Memory B cell (primary cell): ENCODE measurements around the gene SGTA.

Experiments used
- ATAC-seq: fragments of 150-1000 bp; cut with Tn5 transposase; 2 replicates; pipeline ENCODE4 v1.10.0; 2021; ENCODE audit warnings: low read depth, mild to moderate bottlenecking, moderate library complexity
- DNase-seq, 2 donors: peaks; one replicate each; pipeline ENCODE4 v3.0.0; 2022; ENCODE audit warnings: low spot score in 2 of 2
- H3K27ac Mint-ChIP-seq: one replicate; pipeline ENCODE4 v1.8.0; 2022; ENCODE audit warnings: mild to moderate bottlenecking, moderate library complexity, mixed read lengths
- H3K27me3 Mint-ChIP-seq: one replicate; pipeline ENCODE4 v1.8.0; 2022; ENCODE audit warnings: mixed read lengths
- H3K36me3 Mint-ChIP-seq: one replicate; pipeline ENCODE4 v1.8.0; 2022; ENCODE audit warnings: mild to moderate bottlenecking, mixed read lengths
- H3K4me1 Mint-ChIP-seq: one replicate; pipeline ENCODE4 v1.8.0; 2022; ENCODE audit warnings: mixed read lengths
- H3K4me3 Mint-ChIP-seq: one replicate; pipeline ENCODE4 v1.8.0; 2022; ENCODE audit warnings: mild to moderate bottlenecking, moderate library complexity, mixed read lengths
- H3K9me3 Mint-ChIP-seq: one replicate; pipeline ENCODE4 v1.8.0; 2022; ENCODE audit warnings: mixed read lengths

Gene SGTA

DNA sequence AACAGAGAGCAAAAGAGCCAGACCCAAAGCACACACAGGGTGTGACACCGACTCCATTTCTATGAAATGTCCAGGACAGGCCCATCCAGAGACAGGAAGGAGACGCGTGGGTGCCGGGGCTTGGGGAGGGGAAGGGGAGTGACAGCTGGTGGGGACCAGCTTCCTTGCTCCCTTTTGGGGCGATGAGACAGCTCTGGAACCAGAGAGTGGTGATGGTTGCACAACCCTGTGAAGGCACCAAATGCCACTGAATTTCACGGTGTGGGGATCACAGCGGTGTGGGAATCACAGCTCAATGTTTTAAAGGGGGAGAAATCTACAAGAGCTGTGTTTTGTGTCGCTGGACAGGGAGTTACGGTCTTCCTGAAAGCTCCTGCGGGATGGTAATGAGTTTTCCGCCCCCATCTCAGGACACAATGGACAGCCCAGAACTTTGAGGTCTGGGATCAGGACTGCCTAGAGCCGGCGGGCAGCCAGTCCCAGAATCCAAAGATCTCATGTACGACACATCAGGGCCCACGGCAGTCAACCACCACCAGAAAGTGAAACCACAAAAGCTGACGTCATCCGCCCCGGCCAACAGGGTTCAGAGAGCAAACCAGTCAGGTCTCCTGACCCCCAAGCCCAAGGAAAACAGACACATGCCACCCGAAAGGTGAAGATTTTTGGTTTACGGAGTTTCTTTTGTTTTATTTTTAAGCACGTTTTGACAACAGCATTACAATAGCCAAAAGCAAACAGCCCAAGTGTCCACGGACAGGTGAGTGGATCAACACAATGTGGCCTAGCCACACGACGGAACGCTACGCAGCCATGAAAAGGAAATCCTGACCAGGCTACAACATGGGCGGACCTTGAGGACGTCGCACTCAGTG is 7.3 kb downstream of the SGTA start:
- peak overlapping the region; percentile 78 for H3K4me3 Mint-ChIP-seq
- peak; percentile 84 for ATAC-seq
- peak in 1 of 2 donors; percentile 28 for DNase-seq
- no peaks in the 10 kb centered on the region for H3K36me3 Mint-ChIP-seq
- H3K27ac Mint-ChIP-seq = peak overlapping the region; percentile 94
- H3K27me3 Mint-ChIP-seq = no peaks in the 10 kb centered on the region
- peaks cover 18% of the 10 kb centered on the region for H3K4me1 Mint-ChIP-seq
- H3K9me3 Mint-ChIP-seq = no peaks in the 10 kb centered on the region

DNA sequence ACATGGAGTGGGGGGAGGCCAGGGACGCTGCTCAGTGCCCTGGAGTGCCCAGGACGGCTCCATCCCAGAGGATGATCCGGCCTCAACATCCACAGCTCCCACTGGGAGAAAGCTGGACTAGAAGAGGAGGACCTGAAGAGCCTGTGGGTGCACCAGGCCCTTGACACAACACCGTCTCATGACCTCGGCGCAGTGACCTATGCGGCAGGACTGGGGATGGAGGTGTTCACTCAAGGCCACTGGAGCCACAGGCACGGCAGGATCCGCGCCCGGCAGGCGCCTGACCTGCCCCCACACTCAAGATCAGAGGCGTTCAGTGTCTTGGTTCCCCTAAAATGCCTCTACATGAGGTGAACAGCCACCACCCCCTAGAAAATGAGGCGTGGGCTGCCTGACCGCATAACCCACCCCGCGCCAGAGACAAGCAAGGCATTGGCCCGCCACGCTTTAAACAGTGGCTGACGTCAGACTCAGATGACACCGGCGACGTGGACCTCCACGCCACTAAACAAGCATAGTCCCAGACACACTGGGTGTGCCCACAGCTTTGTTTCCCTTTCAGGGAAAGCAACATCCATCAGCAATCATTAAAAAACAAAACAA is 8.0 kb downstream of the SGTA start:
- Mint-ChIP-seq H3K27ac (peak overlapping the region; percentile 94), H3K4me3 (peak overlapping the region; percentile 78), H3K4me1 (peaks cover 11% of the 10 kb centered on the region), H3K9me3 (no peaks in the 10 kb centered on the region), H3K27me3 (no peaks in the 10 kb centered on the region), H3K36me3 (no peaks in the 10 kb centered on the region)
- ATAC-seq = no peak
- DNase-seq = no peak

DNA sequence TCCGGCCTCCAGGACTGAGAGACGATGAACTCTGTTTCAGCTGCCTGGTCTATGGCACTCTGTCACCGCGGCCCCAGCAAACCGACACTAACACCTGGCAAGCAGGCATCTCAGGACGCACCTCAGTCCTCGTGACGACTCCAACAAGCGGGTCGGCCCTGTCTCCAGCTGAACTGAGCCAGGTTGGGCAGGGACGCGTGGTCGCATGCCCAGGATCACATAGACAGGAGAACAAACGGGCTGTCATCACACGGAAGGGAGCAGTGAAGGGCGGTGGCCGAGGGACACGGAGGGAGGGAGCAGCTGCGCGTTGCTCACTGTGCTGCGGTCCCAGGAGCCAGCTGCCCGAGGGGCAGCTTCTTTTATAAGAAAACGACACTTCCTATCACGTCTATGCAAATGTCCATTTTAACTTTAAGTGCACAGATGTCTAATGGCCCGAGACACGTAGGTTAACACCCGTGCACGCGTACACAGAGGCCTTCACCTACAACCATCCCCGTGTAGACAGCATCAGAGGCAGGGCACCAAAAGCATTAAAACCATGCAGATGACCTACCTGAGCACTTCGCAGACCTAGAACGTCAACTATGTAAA is 8.9 kb downstream of the SGTA start:
- Mint-ChIP-seq H3K9me3 (no peaks in the 10 kb centered on the region), H3K36me3 (no peaks in the 10 kb centered on the region), H3K27me3 (no peaks in the 10 kb centered on the region), H3K4me1 (peaks cover 11% of the 10 kb centered on the region), H3K27ac (no peak overlapping the region), H3K4me3 (no peak overlapping the region)
- ATAC-seq (no peak), DNase-seq (no peak)

DNA sequence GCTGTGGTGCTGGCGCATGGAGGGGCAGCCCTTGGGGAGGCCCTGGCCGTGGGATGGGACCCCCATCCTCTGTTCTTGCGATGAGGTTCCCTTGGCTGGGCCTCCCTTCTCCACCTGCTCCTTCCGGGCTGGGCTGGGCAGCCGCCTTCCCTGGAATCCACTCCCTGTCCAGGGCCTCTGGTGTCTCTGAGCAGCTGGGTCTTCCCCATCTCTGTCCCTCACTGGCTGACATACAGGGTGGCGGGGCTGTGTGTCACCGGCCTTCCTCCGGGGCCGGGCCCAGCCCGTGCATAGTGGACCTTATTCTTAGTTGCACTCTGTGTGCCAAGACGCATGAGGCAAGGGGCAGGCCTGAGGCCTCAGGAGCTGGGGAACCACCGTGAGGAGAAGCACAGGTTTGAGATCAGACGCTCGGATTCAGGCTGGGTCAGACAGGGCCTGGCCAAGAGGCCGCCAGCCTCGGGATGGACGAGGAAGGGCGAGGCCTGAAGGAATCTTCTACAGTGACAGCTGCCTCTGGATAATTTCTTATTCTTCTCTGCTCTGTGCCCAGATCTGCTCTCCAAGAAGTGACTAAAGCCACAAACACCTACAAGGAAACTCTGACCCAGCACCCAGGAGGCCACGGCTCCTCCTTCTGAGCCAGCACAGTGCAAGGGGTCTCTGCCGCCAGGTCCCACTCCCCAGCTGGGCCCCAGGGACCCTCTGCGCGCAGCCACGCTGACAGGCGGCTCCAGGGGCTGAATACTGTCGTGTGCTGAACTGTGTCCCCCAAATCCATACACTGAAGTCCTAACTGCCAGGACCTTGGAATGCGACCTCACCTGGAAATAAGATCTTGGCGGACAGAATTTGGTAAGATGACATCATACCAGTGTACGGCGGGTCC is 11.0 kb downstream of the SGTA start:
- no peak for DNase-seq
- Mint-ChIP-seq H3K9me3 (no peaks in the 10 kb centered on the region), H3K27me3 (no peaks in the 10 kb centered on the region), H3K36me3 (no peaks in the 10 kb centered on the region), H3K4me3 (no peak overlapping the region), H3K27ac (no peak overlapping the region), H3K4me1 (peaks cover 11% of the 10 kb centered on the region)
- no peak for ATAC-seq

DNA sequence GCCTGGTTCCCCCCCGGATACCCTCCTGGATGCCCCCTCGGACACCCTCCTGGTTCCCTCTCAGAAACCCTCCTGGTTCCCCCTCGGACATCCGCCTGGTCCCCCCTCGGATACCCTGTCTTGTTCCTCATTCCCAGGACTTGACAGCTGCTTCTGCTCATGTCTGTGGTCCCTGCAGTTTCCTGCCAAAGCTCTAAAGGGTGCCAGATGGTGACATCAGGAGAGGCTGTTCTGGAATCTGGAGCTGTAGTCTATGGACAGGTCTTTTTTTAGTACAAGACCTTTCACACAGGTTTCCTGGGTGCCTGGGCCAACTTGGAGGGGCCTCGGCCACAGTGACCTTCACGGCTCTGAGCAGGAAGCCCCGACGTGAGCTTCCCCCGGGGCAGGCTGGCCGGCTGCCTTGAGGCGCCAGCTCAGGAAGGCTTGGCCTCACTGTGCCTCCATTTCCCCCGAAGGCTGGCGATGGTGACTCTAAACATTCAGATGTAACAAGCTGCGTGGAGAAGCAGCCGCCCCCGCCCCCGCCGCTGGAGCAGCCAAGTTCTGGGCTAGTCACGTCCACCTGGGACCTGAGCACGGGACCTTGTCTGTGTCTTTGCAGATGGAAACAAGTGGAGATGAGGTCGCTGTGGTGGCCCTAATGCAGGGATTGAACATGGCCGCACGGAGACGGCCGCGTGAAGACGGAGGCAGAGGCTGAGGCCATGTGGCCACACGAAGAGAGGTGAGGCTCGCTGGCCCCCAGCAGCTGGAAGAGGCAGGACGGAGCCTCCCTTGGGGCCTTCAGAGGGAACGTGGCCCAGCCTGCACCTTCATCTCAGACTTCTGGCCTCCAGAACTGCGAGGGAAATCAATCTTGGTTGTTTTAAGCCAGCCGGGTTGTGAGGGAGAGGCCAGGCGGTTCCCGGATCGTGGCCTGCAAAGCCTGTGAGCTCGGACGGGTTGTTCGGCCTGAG is 12.7 kb downstream of the SGTA start:
- ATAC-seq (no peak), DNase-seq (no peak)
- Mint-ChIP-seq H3K27ac (no peak overlapping the region), H3K4me1 (peaks cover 4% of the 10 kb centered on the region), H3K36me3 (peaks cover 2% of the 10 kb centered on the region), H3K9me3 (no peaks in the 10 kb centered on the region), H3K27me3 (no peaks in the 10 kb centered on the region), H3K4me3 (no peak overlapping the region)

DNA sequence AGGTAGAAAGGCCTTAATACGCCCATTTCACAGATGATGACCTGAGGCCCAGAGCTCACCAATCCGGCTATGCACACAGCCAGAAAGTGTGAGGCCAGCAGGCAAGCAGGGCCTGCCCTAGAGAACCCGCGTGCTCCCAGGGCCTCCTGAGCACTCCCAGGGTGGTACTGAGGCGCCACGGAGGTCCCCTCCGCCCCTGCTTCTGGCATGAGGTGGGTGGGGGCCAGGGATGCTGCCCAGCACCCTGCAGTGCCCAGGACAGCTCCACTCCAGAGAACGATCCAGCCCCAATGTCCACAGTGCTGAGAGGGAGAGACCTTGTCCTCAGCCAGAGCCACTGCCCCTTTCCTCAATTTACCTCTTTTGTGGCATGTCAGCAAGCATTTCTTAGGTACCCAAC is 13.9 kb downstream of the SGTA start:
- H3K36me3 Mint-ChIP-seq = peaks cover 7% of the 10 kb centered on the region
- no peaks in the 10 kb centered on the region for H3K27me3 Mint-ChIP-seq
- ATAC-seq (no peak), DNase-seq (no peak)
- no peaks in the 10 kb centered on the region for H3K9me3 Mint-ChIP-seq
- H3K27ac Mint-ChIP-seq = no peak overlapping the region
- no peak overlapping the region for H3K4me3 Mint-ChIP-seq
- no peaks in the 10 kb centered on the region for H3K4me1 Mint-ChIP-seq

DNA sequence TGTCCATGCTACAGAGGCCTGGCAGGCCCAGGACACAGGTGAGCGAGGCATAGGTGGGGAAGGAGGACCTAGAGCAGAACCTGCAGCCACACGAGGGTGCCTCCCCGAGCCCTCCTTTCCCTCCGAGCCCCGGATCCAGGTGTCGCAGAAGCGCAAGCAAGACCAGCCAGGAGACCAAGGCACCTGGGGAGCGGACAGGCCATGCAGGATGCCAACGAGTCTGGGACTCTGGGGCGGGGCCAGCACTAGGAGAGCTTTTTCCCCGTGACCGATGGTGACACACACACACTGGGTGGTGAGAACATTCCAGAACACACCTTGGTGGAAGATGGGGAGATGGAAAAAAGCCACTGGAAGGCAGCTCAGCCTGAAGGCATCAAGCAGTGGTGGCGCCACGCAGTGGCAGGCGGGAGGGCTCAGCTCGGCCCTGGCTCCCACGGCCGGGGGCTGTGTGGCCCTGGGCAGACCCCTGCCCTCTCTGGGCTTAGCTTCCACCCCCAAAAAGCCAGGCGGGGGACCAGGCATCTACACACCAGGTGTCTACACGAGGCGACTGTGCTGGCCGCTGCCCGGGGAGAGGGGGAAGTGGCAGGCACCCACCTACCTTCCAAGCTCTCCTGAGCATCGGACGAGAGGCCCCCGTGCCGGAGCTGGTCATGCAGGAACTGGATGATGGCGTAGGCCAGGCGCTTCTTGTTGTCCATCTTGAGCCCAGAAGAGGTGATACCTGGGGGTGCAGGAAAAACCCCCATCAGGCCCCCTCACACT is 14.5 kb downstream of the SGTA start:
- no peaks in the 10 kb centered on the region for H3K4me1 Mint-ChIP-seq
- H3K27ac Mint-ChIP-seq = no peak overlapping the region
- ATAC-seq (no peak), DNase-seq (no peak)
- H3K4me3 Mint-ChIP-seq = no peak overlapping the region
- H3K27me3 Mint-ChIP-seq = no peaks in the 10 kb centered on the region
- no peaks in the 10 kb centered on the region for H3K9me3 Mint-ChIP-seq
- peaks cover 7% of the 10 kb centered on the region for H3K36me3 Mint-ChIP-seq

DNA sequence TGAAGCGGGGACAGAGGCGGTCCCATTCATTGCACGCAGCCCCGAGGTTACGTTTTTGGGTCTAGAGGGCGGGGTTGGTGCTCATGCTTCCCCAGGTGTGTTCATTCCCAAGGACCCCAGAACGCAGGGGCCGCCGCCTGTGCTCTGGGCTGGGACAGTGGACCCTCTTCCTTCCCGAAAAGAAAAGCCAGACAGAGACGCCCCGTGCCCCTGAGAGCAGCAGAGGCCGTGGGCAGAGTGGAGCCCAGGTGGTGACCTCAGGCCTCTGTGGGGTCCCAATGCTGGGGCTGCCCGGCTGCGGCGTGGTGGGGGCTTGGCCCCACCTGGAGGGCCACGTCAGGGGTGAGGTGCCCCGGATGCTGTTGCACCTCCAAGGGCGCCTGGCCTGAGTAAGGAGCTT is 15.4 kb downstream of the SGTA start:
- Mint-ChIP-seq H3K27me3 (no peaks in the 10 kb centered on the region), H3K27ac (no peak overlapping the region), H3K4me1 (no peaks in the 10 kb centered on the region), H3K9me3 (no peaks in the 10 kb centered on the region), H3K4me3 (no peak overlapping the region), H3K36me3 (peaks cover 9% of the 10 kb centered on the region)
- DNase-seq = no peak
- ATAC-seq = no peak

DNA sequence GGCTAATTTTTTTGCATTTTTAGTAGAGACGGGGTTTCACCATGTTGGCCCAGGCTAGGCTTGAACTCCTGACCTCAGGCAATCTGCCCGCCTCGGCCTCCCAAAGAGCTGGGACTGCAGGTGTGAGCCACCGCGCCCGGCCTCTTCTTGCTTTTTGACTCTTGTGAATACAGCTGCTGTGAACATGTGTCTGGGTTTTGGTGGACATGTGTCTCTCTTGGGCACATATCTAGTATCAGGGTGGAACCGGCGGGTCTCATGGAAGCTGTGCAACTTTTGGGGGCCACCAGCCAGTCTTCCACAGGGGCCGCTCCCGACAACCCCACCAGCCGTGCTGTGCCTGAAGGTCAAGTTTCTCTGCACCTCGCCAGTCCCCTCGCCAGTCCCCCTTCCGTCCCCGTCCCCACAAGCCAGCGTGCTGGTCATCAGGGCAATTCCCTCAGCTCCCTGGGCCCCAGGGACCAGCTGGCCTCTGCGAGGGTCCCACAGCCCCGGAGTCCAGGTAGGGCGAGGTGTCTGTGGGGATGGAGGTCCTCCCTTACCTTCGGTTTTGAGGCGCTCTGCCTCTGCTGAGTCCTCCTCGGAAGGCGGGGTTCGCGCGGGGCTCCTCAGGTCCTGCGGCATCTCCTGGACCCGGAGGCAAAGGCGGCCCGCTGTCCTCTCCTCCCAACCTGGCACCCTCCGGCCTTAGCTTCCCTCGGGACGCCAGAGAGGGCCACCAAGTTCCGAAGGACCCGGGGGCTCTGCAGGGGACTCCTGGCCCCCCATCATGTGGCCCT is 16.3 kb downstream of the SGTA start:
- H3K36me3 Mint-ChIP-seq = peaks cover 13% of the 10 kb centered on the region
- H3K27ac Mint-ChIP-seq = no peak overlapping the region
- H3K4me3 Mint-ChIP-seq = no peak overlapping the region
- H3K9me3 Mint-ChIP-seq = no peaks in the 10 kb centered on the region
- H3K4me1 Mint-ChIP-seq = no peaks in the 10 kb centered on the region
- ATAC-seq (no peak), DNase-seq (no peak)
- H3K27me3 Mint-ChIP-seq = no peaks in the 10 kb centered on the region

DNA sequence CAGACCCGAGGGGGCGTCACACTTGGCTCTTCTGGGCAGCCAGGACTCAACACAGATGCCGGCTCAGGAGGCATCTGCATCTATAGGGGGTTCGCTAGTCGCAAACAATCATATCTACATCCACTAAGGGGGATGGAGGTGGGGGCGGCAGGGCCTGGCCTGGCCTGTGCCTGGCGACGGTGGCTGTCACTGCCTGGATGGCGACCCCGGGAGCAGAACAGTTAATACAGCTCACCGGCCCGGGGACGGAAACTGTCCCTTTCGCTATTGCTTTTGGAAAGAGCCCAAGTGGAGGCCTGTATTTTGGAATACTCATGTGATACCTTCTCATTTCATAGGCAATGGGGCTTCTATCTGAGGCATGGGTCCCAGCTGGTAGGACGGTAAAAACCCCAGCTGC is 17.7 kb downstream of the SGTA start:
- Mint-ChIP-seq H3K9me3 (no peaks in the 10 kb centered on the region), H3K27me3 (no peaks in the 10 kb centered on the region)
- no peak for ATAC-seq

DNA sequence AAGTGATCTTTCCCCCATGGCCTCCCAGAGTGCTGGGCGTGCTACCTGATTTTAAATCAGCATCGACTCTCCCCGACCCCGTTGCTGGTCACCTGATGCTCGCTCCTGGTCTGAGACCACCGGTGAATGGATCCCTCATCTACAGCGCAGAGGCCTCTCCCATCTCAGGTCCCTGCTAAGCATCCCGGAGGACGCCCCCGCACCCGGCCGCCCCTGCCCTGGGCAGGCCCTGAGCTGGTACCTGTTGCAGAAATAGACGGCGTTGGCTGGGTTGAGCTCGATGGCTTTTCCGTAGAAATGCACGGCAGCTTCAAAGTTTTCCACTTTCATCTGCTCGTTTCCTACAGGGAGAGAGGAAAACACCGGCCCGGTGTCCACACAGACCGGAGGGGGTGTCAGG is 18.1 kb downstream of the SGTA start:
- H3K4me3 Mint-ChIP-seq = no peak overlapping the region
- no peaks in the 10 kb centered on the region for H3K9me3 Mint-ChIP-seq

More for the DNA sequence above, 17.7 kb downstream of the SGTA start:
- no peak for DNase-seq
- H3K4me3 Mint-ChIP-seq = no peak overlapping the region
- no peaks in the 10 kb centered on the region for H3K4me1 Mint-ChIP-seq
- no peak overlapping the region for H3K27ac Mint-ChIP-seq
- H3K36me3 Mint-ChIP-seq = peaks cover 14% of the 10 kb centered on the region

DNA sequence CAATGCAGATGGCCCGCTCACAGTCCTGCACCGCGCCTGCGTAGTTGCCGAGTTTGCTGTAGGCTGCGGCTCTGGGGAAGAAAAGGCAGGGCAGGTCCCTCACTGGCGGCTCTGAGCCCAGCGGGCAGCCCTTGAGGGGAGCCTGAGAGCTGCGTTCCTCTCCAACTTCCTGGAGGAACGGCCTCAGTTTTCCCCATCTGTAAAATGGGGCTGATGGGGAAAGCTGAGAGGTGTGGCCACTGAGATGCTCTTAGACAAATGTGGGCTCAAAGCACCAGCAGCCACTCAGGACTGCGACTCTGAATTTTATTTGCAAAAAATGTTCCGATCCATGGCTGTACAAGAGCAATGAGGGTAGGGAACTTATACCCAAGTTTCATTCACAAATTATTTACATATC is 19.4 kb downstream of the SGTA start:
- peaks cover 17% of the 10 kb centered on the region for H3K36me3 Mint-ChIP-seq
- no peak overlapping the region for H3K27ac Mint-ChIP-seq
- no peaks in the 10 kb centered on the region for H3K4me1 Mint-ChIP-seq
- H3K4me3 Mint-ChIP-seq = no peak overlapping the region
- no peaks in the 10 kb centered on the region for H3K9me3 Mint-ChIP-seq
- ATAC-seq (no peak), DNase-seq (no peak)
- H3K27me3 Mint-ChIP-seq = no peaks in the 10 kb centered on the region

More for the DNA sequence above, 18.1 kb downstream of the SGTA start:
- H3K4me1 Mint-ChIP-seq = no peaks in the 10 kb centered on the region
- no peaks in the 10 kb centered on the region for H3K27me3 Mint-ChIP-seq
- ATAC-seq (no peak), DNase-seq (no peak)
- H3K36me3 Mint-ChIP-seq = peaks cover 14% of the 10 kb centered on the region
- no peak overlapping the region for H3K27ac Mint-ChIP-seq
